GM21360 (cell line): ENCODE measurements around the gene PRDM7.

Experiments used
- ATAC-seq: cut with Tn5 transposase; IDR thresholded peaks from one replicate; pipeline ENCODE4 v1.9.1; 2021; ENCODE audit warnings: mild to moderate bottlenecking, moderate library complexity; ENCODE audit not compliant: unreplicated experiment

The PRDM7 gene

DNA sequence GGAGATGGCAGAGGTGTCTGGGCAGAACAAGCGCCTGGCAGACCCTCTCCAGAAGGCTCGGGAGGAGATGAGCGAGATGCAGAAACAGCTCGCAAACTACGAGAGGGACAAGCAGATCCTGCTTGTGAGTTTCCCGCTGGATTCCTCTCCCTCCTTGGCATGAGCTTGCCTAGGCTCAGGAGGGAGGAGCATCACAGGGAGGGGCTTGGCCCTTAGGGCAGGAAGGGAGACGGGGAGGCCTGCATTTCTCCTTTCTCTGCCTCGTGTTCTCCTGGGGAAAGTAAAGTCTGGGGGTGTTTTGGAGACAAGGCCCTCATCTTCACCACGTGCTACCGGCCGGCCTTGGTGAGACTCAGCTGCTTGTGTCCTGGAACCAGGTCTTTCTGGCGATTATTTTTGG is 39.9 kb downstream of the PRDM7 start:
- no peak for ATAC-seq

DNA sequence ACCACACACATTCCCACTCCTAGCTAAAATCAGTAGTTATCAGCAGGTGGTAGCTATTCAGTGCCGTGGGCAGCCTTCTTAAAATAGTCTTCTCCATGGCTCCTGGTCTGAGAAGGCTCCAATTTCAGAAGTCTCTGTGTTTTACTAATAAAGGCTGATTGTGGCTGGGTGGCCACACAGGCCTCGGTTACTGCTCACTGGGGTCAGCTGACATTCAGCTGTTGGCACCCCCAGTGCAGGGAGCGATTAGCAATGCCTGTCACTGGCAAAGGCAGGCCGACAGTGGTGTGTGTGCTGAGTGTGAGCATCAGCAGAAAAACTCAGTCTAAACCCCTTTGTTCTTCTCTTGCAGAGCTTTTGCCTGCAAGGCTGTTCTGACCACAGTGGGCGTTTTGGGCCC is 41.2 kb downstream of the PRDM7 start:
- no peak for ATAC-seq

DNA sequence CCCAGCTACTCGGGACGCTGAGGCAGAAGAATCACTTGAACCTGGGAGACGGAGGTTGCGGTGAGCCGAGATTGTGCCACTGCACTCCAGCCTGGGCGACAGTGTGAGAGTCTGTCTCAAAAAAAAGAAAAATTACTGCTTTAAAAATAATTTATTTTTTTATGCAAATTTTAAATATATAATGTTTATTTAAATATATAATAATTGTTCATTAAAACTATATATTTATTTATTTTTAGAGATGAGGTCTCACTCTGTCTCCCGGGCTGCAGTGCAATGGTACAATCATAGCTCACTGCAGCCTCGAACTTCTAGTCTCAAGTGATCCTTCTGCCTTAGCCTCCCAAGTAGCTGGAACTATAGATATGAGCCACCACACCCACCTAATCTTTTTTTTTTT is 42.6 kb downstream of the PRDM7 start:
- ATAC-seq: no peak

DNA sequence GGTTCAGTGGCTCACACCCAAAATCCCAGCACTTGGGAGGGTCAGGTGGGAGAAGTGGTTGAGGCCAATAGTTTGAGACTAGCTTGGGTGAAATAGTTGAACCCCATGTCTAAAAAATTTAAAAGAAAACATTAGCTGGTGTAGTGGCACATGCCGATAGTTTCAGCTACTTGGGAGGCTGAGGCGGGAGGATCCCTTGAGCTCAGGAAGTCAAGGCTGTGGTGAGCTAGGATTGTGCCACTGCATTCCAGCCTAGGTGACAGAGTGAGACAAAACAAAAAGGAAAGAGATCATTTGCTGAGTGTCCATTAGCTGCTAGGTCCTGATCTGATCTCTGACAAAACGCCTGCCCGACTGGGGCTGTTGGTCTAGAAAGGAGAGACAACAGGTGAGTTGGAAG is 43.7 kb downstream of the PRDM7 start:
- no peak for ATAC-seq

DNA sequence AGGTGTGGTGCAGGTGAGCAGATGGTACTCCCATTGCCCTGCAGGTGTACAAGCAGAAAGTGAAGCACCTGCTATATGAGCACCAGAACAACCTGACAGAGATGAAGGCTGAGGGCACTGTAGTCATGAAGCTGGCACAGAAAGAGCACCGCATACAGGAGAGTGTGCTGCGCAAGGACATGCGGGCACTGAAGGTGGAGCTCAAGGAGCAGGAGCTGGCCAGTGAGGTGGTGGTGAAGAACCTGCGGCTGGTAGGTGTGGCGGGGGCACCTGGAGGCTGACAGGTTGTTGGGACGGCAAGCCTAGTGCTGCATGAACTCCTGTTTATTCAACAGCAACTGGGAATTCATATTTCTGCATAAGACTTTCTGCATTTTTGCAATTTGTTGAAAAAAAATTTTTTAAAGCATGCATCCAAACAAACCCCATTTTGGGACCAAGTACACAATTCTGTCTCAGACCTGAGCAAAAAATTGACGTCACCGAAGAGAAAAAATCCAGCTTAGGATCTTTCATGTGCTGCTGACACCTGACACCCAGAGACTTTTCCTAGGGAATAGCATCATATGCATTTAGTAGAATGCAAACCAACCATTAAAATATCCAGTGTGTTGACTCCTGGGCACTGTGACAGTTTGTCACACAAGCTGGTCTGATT is 44.3 kb downstream of the PRDM7 start:
- no peak for ATAC-seq

DNA sequence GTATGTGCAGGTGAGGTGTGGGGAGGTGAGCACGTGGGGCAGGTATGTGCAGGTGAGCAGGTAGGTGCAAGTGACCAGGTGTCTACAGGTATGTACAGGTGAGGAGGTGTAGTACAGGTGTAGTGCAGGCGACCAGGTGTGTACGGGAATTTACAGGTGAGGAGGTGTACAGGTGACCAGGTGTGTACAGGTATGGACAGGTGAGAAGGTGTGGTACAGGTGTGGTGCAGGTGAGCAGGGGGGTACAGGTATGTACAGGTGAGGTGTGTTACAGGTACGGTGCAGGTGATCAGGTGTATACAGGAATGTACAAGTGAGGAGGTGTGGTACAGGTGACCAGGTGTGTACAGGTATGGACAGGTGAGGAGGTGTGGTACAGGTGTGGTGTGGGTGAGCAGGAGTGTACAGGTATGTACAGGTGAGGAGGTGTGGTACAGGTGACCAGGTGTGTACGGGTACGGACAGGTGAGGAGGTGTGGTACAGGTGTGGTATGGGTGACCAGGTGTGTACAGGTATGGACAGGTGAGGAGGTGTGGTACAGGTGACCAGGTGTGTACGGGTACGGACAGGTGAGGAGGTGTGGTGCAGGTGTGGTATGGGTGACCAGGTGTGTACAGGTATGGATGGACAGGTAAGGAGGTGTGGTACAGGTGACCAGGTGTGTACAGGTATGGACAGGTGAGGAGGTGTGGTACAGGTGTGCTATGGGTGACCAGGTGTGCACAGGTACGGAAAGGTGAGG is 45.0 kb downstream of the PRDM7 start:
- no peak for ATAC-seq

DNA sequence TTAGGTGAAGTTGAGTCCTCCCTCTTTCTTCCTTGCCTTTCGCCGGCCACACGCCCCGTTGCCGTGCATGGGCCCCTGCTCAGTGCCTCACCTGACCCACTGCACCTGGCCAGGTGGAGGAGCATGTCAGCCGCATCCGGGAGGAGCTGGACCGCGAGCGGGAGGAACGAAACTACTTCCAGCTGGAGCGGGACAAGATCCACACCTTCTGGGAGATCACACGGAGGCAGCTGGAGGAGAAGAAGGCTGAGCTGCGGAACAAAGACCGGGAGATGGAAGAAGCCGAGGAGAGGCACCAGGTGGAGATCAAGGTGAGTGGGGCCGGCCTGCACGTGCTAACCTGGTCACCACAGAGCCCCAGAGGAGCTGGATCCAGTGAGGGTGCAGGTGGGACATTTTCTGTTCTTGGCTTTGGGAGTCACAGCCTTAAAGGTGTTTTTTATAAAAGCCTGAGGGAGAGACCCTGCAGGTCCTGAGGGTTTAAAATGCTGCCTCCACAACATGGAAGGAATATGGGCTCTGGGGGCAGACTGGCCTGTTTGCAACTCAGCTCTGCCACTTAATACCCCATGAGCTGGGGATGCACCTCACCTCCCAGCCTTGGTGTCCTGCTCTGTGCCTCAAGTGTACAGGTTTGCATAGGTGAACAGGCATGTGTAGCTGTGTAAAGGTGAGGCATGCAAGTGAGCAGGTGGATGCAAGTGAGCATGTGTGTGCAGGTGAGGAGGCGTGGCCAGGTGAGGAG is 45.8 kb downstream of the PRDM7 start:
- ATAC-seq: no peak

DNA sequence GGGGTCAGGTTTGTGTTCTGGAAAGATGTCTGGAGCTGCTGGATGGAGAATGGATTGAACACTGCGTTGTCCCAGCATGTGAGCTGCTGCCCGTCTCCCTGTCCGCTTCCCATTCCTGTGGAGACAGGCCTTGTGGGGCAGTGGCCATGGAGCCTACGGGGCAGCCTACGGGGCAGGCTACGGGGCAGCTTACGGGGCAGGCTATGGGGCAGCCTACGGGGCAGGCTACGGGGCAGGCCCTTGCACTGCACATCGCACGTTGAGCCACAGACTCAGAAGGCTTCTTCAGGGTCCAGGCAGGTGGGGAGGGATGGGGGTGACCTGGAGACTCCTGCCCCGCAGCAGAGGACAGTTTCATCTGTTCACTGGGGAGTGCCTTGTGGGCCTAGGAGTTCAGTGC is 48.1 kb downstream of the PRDM7 start:
- no peak for ATAC-seq

DNA sequence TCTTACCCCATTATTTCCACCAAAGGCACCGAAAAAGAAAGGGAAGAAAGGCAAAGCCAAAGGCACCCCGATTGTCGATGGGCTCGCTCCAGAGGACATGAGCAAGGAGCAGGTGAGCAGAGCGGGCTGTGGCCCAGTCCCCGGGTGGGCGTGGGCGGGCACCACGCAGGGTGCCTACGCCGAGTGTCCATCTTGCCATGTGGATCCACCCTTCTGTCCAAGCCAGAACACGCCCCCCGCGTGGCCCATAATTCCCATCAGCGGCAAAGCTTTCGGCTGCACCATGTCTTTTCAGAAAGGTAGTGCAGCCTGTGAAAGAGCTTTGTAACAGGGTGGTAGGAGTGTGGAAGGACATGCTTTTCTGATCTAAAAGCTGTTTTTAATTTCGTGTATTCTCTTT is 49.5 kb downstream of the PRDM7 start:
- no peak for ATAC-seq

DNA sequence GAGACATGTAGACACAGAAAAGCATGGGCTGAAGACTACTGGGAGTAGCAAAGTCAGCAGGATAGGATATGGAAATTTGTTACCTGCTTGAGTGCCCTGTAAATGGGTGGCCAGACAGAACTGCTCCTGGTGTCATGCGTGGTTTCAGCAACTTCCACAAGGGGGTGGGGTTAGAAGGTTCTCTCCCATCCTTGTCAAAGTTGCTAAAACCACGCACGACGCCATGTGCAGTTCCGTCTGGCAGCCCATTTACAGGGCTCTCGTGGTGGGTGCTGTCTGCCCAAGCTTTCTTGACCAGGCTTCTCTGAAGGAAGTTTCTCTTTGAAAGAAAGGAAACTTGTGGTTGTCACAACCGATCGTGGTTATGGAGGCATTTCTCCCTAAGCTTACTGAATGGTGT is 51.0 kb downstream of the PRDM7 start:
- no peak for ATAC-seq

DNA sequence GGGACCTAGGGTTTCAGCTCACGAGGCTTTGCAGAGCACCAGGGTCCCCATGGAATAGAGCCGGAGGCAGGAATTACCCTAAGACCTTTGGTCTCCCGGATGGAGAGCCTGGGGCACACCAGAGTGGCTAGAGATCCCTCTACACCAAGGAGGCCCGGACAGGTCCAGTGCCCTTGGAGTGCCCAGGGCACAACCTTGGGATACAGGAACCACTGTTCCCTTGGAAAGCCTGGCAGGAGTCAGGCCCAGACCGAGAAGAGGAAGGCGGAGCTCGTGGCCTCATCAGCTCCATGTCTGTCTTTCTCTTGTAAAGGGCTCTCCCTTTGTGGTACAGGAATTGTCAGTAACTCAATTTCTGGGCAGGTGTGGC is 54.1 kb downstream of the PRDM7 start:
- ATAC-seq: no peak

DNA sequence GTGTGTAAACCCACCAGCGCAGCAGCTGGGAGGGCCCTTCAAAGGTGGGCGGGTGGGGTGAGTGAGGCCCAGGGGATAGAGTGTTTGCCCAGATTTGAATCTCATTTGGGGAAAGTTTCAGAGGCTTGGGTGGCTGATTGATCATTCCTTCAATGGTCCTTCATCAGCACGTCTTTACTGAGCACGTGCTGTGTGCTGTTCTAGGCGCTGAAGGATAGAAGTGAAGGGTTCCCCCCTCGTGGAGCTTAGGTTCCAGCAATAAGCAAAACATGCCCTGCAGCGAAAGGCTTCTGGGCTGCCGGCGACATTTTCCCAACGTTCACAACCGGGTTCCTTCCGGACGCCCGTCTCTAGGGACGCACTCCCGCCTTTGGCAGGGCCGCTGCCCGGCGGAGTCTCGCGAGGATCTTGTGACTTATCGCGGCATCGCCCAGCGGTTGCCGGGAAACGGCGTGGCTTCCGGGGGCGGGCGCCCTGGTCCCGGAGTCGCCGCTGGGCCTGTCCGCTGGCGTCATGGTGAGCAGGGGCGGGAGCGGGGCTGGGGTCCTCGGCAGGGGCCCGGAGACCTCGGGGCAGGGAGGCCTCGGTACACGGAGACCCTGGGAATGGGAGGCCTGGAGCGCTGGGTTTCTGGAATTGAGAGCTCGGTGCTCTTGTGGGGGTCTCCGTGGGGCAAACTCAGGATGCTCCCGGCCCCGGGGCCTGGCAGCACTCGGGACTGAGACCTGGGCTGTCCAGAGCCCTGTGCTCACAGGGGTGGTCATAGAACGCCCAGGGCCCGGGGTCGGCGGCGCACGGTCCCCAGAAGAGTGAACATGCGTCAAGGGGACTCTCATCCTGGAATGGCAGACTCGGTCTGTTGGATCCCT is 54.7 kb downstream of the PRDM7 start:
- peak; percentile 48 for ATAC-seq

DNA sequence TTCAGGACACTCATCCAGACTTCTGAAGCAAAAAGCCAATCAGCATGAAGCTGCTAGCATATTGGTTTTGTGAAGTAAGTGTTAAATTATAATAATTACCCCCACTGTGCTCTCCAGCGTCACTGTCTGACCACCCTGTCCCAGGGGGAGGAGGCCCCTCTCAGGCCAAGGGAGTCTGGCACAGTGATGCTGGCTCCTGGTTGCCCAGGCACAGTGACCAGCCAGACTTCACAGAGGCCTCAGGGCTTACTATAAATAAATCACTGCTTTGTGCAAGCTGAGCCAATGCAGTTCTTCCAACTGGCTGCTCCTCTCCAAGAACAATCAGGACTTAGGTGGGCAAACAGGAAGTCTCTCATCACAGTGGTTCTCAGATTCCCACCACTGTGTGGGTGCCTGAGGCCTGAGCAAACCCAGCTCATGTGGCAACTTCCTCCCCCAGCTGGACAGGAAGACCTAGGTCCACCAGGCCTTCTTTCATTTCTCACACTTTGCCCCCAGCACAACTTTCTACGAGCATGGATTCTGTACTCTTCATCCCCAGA is 56.2 kb downstream of the PRDM7 start:
- no peak for ATAC-seq

DNA sequence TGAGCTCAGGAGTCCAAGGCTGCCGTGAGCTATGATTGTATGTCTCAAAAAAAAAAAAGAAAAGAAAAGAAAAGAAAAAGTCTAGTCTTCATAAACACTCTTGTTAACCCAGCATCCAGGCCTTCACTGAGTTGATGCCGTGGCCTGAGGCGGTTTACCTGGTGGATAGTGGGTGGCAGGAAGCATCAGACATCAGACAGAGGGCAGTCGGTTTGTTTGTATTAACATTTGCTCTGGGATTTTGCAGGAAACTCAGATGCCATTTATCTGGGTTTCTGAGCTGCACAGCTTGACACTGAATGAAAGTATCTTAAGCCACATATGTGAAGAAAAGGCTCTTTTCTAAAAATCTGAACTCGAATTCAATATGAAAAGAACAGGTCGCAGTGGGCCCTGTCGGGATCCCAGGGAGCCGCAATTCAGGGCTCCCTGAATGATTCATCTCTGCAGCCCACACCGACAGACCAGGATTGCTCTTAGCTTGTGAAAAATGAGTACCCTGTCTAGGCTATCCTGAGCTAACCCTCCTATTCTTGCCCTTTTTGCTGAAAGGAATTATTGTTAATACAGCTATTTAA is 56.8 kb downstream of the PRDM7 start:
- ATAC-seq: no peak

DNA sequence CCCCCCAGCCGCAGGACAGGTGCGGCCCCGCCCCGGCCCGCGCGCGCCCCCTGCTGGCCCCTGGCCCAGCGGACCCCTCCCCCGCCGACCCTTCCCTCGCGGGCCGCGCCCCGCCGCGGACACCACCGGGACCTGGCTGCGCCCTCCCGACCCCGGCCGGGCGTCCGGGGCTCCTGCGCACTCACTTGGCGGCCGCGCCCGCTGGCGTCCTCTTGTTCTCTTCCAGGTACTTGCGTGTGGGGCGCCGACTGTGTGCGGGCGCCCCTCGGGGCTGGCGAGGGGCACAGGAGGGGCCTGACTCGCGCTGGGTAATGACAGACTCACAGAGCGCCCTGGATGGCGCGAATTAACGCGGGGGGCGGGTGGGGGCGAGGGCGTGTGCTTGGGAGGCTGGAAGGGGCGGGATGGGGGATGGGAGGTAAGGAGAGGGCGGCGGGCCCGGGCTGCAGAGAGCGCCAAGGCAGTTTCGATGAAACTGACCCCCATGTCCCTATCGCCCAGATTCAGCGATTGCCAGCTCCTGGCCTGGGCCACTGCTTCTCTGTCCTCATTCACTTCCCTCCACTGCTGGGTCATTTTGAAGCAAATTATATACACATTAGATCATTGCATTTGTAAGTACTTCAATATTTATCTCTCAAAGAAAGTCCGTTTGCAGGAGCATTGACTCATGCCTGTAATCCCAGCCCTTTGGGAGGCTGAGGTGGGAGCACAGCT is 57.4 kb downstream of the PRDM7 start:
- ATAC-seq: no peak

DNA sequence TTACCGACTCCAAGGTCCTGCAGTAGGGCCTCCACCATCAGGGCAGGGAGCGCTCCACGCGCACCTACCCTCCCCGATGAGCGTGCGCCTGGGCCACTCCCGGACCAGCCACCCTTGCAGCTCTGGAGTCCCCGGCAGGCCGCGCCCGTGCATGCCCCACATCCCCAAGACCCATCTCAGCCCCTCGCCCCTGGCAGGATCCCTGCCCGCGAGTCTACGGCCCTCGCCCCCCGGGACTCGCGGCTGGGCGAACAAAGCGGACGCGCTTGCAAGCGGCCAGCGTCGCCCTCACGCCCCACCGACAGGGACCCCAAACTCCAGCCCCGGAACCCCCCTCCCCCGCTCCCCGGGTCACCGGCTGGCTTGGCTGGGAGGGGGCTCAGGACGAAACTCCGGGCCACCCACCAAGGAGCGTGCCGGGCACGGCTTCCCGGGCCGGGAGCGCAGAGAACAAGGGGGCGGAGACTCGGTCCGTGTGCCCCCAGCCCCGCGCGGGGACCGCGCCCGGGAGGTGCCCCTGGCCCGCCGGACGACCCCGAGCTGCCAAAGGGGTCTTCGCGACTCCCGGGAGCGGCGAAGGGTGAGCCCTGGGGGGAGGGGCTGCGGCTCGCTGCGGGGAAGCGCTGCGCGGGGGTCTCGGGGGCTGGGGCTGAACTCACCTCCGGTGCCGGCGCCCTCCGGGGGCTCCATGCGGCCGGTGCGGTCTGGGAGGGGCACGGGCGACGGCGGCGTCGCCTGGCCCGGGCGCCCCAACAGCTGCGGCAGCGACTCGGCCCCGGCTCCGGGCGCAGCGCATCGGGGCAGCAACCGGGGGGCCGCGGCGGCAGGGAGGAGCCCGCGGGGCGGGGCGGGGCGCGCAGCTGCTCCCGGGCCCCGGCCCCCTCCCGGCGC is 58.2 kb downstream of the PRDM7 start, which contains the start of gene DBNDD1:
DBNDD1 (minus strand) TSS at position 805 of the 891 bp plus-strand sequence; CDS start at position 690, 115 bp downstream.
- no peak for ATAC-seq

DNA sequence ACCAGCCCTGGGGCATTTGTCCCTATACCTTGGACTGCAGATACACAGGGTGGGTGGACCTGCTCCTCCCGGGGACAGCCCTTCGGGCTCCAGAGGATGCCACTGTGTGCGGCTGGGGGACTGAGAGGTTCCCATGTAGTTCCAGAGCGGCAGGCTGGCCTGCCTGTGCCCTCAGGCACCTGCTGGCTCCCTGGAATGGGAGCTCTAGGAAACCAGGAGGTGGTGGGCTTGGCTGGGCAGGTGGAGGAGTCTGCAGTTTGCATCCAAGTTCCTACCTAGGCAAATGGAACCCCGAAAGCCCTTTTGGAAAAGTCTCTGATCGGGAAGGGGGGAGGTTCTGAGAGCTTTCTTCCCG is 58.9 kb downstream of the PRDM7 start:
- no peak for ATAC-seq

DNA sequence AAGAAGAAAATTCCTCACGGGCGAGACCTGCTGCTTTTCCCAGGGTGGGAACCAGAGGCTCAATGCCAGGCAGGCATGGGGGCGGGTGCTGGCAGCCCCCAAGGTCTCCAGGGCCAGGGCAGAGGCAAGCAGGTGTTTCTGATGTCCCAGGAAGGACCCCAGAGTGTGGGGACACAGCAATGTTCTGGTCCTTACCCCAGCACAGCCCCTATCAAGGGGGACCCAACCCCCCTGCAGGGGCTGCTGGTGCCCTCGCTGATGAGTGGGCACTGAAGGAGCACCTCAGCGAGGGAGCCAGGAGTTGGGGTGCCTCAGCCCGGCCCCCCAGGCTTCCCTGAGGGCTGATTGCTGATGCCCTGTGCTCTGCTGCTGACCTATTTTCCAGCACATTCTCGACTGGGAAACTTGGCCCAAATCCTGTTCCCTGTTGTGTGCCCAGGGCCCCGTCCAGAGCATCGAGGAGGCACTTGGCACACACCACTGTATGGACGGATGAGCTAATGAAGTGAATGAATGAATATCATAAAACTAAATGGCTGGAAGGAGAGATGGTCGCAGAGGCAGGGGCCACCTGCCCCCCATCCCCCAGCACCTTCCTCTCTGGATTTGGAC is 60.7 kb downstream of the PRDM7 start:
- ATAC-seq: no peak
